Heart left ventricle (tissue), 16 donors: ENCODE data around the gene BOK. TPM values are rescaled to one million over a fixed set of nuclear protein-coding genes. Genes with fewer than 3 reads are reported as not detected.
A peak's percentile ranks its signal among the peaks of the same experiment; 100 is the strongest.

Experiments used
- ATAC-seq, 4 donors: fragments of 200-7000 bp; cut with Tn5 transposase; one replicate each; pipeline ENCODE4 v1.9.1; 2020 to 2022; ENCODE audit warnings: moderate library complexity in 4 of 4, mild to moderate bottlenecking in 3 of 4, moderate number of reproducible peaks in 1 of 4
- DNase-seq, 5 donors: peaks; one replicate each; pipeline ENCODE4 v3.0.0-alpha.2; 2020
- H3K27ac ChIP-seq, 12 donors: fragments of 200-600 bp; sonication (generic) in 4 of 12; one replicate each; pipeline versions ENCODE4 v1.5.0 to v1.8.0; 2016 to 2022; ENCODE audit warnings: mild to moderate bottlenecking in 2 of 12
- H3K27me3 ChIP-seq, 9 donors: fragments of 200-600 bp; sonication (generic) in 2 of 9; one replicate each; pipeline versions ENCODE4 v1.5.1 to v1.8.0; 2016 to 2022; ENCODE audit warnings: mild to moderate bottlenecking in 3 of 9
- H3K36me3 ChIP-seq, 9 donors: fragments of 200-600 bp; sonication (generic) in 2 of 9; one replicate each; pipeline versions ENCODE4 v1.5.0 to v1.8.0; 2018 to 2022; ENCODE audit warnings: mild to moderate bottlenecking in 2 of 9
- H3K4me1 ChIP-seq, 12 donors: fragments of 200-600 bp; sonication (generic) in 4 of 12; one replicate each; pipeline versions ENCODE4 v1.5.0 to v1.8.0; 2016 to 2022; ENCODE audit warnings: mild to moderate bottlenecking in 3 of 12
- H3K4me3 ChIP-seq, 12 donors: fragments of 200-600 bp; sonication (generic) in 4 of 12; one replicate each; pipeline versions ENCODE4 v1.5.0 to v1.8.0; 2017 to 2022; ENCODE audit warnings: mild to moderate bottlenecking in 9 of 12, moderate library complexity in 4 of 12
- H3K9me3 ChIP-seq, 12 donors: fragments of 200-600 bp; sonication (generic) in 4 of 12; one replicate each; pipeline versions ENCODE4 v1.5.0 to v1.8.0; 2016 to 2022; ENCODE audit warnings: mild to moderate bottlenecking in 1 of 12
- POLR2A ChIP-seq, 2 donors: fragments of 450-650 bp; IDR thresholded peaks; one replicate each; pipeline ENCODE4 v1.6.1; 2017; ENCODE audit warnings: antibody characterized with exemption in 2 of 2, mild to moderate bottlenecking in 2 of 2, moderate library complexity in 2 of 2
- WGBS, 4 donors: extraction: QIAGEN DNeasy Blood & Tissue Kit in 2 of 4; methylation state at CpG; one replicate each; pipeline versions ENCODE4 v1.1.5 to v1.1.7; 2013 to 2018; 5-methylcytosine and 5-hydroxymethylcytosine counted together
- intact Hi-C, 10 donors: fragments of 100-400 bp; cut with DNase I; formaldehyde crosslinking; loops; one replicate each; pipeline versions ENCODE4 v1.11.1 to v1.14.2; 2022
- polyA plus RNA-seq, 2 donors: library from polyadenylated mRNA; stranded (reverse); fragments of 200-250 nt; gene quantifications; one replicate each; pipeline ENCODE4 v1.2.3, GENCODE V29; 2013
- total RNA-seq, 9 donors: library from RNA; depleted of rRNA in 2 of 9; stranded (reverse); fragments of >200 nt in 2 of 9; fragmentation: NEBNext Ultra II Directional in 3 of 9; extraction: Animal tissue kit (Norgen Biotek cat#: 25700) in 3 of 9; gene quantifications; one replicate each; pipeline versions ENCODE4 v1.1.0 to v1.2.4, GENCODE V29; 2016 to 2023
- TF ChIP-seq, protein P1 (sequence below), 12 donors: fragments of 200-600 bp; sonication (generic) in 4 of 12; IDR thresholded peaks; one replicate each; pipeline versions ENCODE4 v1.5.0 to v1.8.0; 2018 to 2022; ENCODE audit warnings: antibody characterized with exemption in 12 of 12, mild to moderate bottlenecking in 5 of 12
- donor health status: ischemic (EF 13 %, LVEDD 7.1; RV severe dilation, severe dysfunction).
- donor health status: healthy with polysubstance abuse.
- donor health status: DM: no; HTN: yes; CAD: no.
- donor health status: DM: no; HTN: no; CAD: no.
- donor health status: ischemic (EF 25% LVEDD 6.9; RV normal size, moderate dysfunction).
- donor health status: ischemic (EF 25% LVEDD 5.7; RV mildly dilated, moderate dysfunction).
- donor health status: healthy.
- donor health status: DM: yes; HTN: yes; CAD: no.
- donor health status: ischemic (EF 35%, LVEDD 5.7; RV mildly dilated, moderate dysfunction).
- donor health status: nonischemic (EF 11% LVEDD 7.7; RV severe dilation, severe dysfunction).
- donor health status: DM: yes; HTN: yes; CAD: no.
- donor health status: PGD.
- donor health status: ischemic (EF 29% LVEDD 5.4; RV normal size, mild dysfunction).
- donor health status: nonischemic (EF 23%, LVEDD 6.1; RV moderate dilation, normal function).

The BOK gene
- total and polyA plus RNA-seq, 11 donors = 1.4 to 22.3 (median 8.4) TPM

DNA sequence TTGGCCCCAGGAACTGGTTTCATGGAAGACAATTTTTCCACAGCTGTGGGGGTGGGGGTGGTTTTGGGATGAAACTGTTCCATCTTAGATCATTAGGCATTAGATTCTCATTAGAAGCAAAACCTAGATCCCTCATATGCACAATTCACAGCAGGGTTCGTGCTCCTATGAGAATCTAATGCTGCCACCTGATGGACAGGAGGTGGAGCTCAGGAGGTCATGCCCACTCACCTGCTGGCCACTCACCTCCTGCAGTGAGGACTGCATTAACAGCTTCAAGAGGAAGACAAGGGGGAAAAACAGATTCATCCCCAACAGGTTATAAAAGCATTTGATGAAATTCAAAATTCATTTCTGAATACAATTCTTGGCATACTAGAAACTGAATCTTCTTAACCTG lies 39.9 kb downstream of the BOK start:
- H3K4me1 ChIP-seq = no peaks in the 10 kb centered on the region
- intact Hi-C loops = loop anchor here in 1 of 10 donors (5.0 kb wide), 1 partner anchor 521 kb away; no protein-coding TSS in a partner anchor
- no peaks in the 10 kb centered on the region for H3K9me3 ChIP-seq
- H3K27me3 ChIP-seq = no peaks in the 10 kb centered on the region
- ATAC-seq (no peak), DNase-seq (no peak)
- TF ChIP-seq POLR2A (IDR thresholded peaks at IDR 0.05) = no peak
- TF ChIP-seq, protein P1, sequence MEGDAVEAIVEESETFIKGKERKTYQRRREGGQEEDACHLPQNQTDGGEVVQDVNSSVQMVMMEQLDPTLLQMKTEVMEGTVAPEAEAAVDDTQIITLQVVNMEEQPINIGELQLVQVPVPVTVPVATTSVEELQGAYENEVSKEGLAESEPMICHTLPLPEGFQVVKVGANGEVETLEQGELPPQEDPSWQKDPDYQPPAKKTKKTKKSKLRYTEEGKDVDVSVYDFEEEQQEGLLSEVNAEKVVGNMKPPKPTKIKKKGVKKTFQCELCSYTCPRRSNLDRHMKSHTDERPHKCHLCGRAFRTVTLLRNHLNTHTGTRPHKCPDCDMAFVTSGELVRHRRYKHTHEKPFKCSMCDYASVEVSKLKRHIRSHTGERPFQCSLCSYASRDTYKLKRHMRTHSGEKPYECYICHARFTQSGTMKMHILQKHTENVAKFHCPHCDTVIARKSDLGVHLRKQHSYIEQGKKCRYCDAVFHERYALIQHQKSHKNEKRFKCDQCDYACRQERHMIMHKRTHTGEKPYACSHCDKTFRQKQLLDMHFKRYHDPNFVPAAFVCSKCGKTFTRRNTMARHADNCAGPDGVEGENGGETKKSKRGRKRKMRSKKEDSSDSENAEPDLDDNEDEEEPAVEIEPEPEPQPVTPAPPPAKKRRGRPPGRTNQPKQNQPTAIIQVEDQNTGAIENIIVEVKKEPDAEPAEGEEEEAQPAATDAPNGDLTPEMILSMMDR (IDR thresholded peaks at IDR 0.05) = peak in 7 of 12 donors; percentile 12 to 36 (median 24)
- no peak overlapping the region for H3K4me3 ChIP-seq
- peaks cover 0 to 91% (median 74%) of the 10 kb centered on the region in 9 donors for H3K36me3 ChIP-seq
- 53 to 82% (median 73%) methylated on average over 1 of the region's 1 CpG for WGBS, 4 donors
- no peak overlapping the region for H3K27ac ChIP-seq

DNA sequence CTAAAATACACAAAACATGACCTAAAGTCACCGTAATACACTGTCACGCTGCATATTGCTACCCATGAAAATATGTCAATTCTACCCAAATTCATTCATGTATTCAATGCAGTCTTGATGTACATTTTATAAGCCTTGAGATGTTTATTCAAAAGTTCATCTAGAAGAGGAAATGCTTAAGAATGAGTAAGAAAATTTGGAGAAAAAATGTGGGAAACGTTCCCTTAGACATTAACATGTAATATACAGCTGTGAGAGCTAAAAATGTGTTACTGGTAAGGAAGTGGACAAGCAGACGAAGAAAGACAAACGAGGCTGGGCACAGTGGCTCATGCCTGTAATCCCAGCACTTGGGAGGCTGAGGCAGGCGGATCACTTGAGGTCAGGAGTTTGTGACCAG lies 41.1 kb downstream of the BOK start:
- no peak for DNase-seq
- Histone ChIP-seq H3K9me3 (no peaks in the 10 kb centered on the region), H3K27ac (no peak overlapping the region), H3K36me3 (peaks cover 0 to 91% (median 76%) of the 10 kb centered on the region in 9 donors), H3K27me3 (no peaks in the 10 kb centered on the region), H3K4me1 (no peaks in the 10 kb centered on the region), H3K4me3 (no peak overlapping the region)
- intact Hi-C loops = loop anchor here in 1 of 10 donors (5.0 kb wide), 1 partner anchor 522 kb away; no protein-coding TSS in a partner anchor
- WGBS, 4 donors = 84 to 86% (median 84%) methylated on average over 6 of the region's 6 CpGs
- TF ChIP-seq, protein P1 (IDR thresholded peaks at IDR 0.05) = no peak
- no peak for TF ChIP-seq POLR2A (IDR thresholded peaks at IDR 0.05)
- ATAC-seq = no peak

DNA sequence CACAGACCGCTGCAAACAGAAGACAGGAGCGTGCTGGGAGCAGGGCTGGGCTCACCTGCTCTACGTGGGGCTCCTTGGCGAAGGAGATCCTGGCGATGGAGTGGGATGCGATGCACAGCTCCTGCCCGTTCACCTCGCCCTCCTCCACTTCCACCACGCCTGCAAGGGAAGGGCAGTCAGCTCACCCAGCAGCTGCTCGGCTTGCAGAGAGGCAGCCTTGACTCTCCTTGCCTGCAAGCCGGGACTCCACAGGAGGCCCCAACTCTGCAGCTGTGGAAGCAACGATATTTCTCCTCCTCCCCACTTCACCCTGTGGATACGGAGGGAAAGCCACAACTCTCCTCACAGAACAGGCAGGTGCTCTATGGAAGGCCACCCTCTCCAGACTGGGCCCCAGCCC lies 43.3 kb downstream of the BOK start:
- intact Hi-C loops = no loop called here
- Histone ChIP-seq H3K36me3 (peaks cover 0 to 89% (median 82%) of the 10 kb centered on the region in 9 donors), H3K27ac (no peak overlapping the region), H3K9me3 (no peaks in the 10 kb centered on the region), H3K4me1 (no peaks in the 10 kb centered on the region), H3K27me3 (no peaks in the 10 kb centered on the region), H3K4me3 (no peak overlapping the region)
- TF ChIP-seq, protein P1 (IDR thresholded peaks at IDR 0.05) = no peak
- TF ChIP-seq POLR2A (IDR thresholded peaks at IDR 0.05) = no peak
- no peak for DNase-seq
- ATAC-seq = no peak
- 89 to 94% (median 92%) methylated on average over 13 of the region's 13 CpGs for WGBS, 4 donors

DNA sequence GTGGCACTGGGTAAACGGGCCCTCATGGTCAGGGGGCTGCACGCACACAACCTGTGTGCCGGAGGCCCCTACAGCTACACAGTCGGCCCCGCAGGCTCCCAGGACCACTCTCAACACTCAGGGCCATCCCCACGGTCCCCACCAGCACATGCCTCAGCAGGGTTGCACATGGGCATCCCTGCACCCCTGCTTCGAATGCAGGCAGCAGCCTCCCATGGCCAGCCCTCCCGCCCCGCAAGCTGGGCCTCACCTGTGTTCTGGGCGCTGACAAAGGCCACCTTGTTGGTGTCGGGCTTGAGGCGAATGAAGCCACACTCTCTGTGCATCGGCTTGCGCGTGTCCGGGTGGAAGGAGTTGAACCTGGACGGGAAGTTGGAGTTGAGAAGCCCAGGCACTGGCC lies 44.2 kb downstream of the BOK start:
- no peak for DNase-seq
- Histone ChIP-seq H3K27me3 (no peaks in the 10 kb centered on the region), H3K4me1 (no peaks in the 10 kb centered on the region), H3K4me3 (no peak overlapping the region), H3K36me3 (peaks cover 0 to 82% (median 74%) of the 10 kb centered on the region in 9 donors), H3K27ac (no peak overlapping the region), H3K9me3 (no peaks in the 10 kb centered on the region)
- ATAC-seq = peak in 1 of 4 donors; percentile 7
- 91 to 99% (median 97%) methylated on average over 8 to 17 of the region's 17 CpGs for WGBS, 4 donors
- TF ChIP-seq, protein P1 (IDR thresholded peaks at IDR 0.05) = no peak
- no peak for TF ChIP-seq POLR2A (IDR thresholded peaks at IDR 0.05)
- intact Hi-C loops = no loop called here
